Parathyroid adenoma (tissue), 2 donors: ENCODE measurements around the gene CHST14.

Experiments used
- H2AFZ ChIP-seq: fragments of 300-600 bp; sonication (generic); one replicate; pipeline ENCODE4 v1.7.0; 2017; ENCODE audit warnings: antibody characterized with exemption, mild to moderate bottlenecking
- H3K27ac ChIP-seq: fragments of 300-600 bp; sonication (generic); one replicate; pipeline ENCODE4 v1.7.0; 2017
- H3K27me3 ChIP-seq: fragments of 300-600 bp; sonication (generic); one replicate; pipeline ENCODE4 v1.7.0; 2017; ENCODE audit warnings: low read length; ENCODE audit not compliant: control insufficient read depth, insufficient read depth
- H3K36me3 ChIP-seq: fragments of 300-600 bp; sonication (generic); one replicate; pipeline ENCODE4 v1.7.0; 2017; ENCODE audit warnings: low read length; ENCODE audit not compliant: control insufficient read depth, insufficient read depth
- H3K4me1 ChIP-seq: fragments of 300-600 bp; sonication (generic); one replicate; pipeline ENCODE4 v1.7.0; 2017; ENCODE audit warnings: control low read depth
- H3K4me2 ChIP-seq: fragments of 300-600 bp; sonication (generic); one replicate; pipeline ENCODE4 v1.7.0; 2017; ENCODE audit warnings: low read length
- H3K4me3 ChIP-seq: fragments of 300-600 bp; sonication (generic); one replicate; pipeline ENCODE4 v1.7.0; 2017; ENCODE audit warnings: low read depth, low read length
- H3K79me2 ChIP-seq: fragments of 300-600 bp; sonication (generic); one replicate; pipeline ENCODE4 v1.7.0; 2017; ENCODE audit warnings: control low read depth
- H3K9ac ChIP-seq: fragments of 300-600 bp; sonication (generic); one replicate; pipeline ENCODE4 v1.7.0; 2017; ENCODE audit warnings: mild to moderate bottlenecking
- H3K9me3 ChIP-seq: fragments of 300-600 bp; sonication (generic); one replicate; pipeline ENCODE4 v1.7.0; 2017; ENCODE audit warnings: low read length; ENCODE audit not compliant: control insufficient read depth
- CTCF ChIP-seq: fragments of 300-600 bp; sonication (generic); IDR thresholded peaks from one replicate; pipeline ENCODE4 v1.7.0; 2017; ENCODE audit warnings: antibody characterized with exemption, mild to moderate bottlenecking
- donor health status: primary hyperparathyroidism.

CHST14 gene

GRCh38 chr15:40444736-40445135, 26.0 kb upstream of the CHST14 start:
- no peak overlapping the region for H3K4me3 ChIP-seq
- H3K36me3 ChIP-seq = no peaks in the 10 kb centered on the region
- H3K9me3 ChIP-seq = no peaks in the 10 kb centered on the region
- H3K4me1 ChIP-seq = peaks cover 3% of the 10 kb centered on the region
- no peaks in the 10 kb centered on the region for H3K27me3 ChIP-seq
- H2AFZ ChIP-seq = no peak overlapping the region
- no peak overlapping the region for H3K9ac ChIP-seq
- no peak for TF ChIP-seq CTCF
- H3K79me2 ChIP-seq = peaks cover 12% of the 10 kb centered on the region
- H3K27ac ChIP-seq = no peak overlapping the region
- H3K4me2 ChIP-seq = no peak overlapping the region

DNA sequence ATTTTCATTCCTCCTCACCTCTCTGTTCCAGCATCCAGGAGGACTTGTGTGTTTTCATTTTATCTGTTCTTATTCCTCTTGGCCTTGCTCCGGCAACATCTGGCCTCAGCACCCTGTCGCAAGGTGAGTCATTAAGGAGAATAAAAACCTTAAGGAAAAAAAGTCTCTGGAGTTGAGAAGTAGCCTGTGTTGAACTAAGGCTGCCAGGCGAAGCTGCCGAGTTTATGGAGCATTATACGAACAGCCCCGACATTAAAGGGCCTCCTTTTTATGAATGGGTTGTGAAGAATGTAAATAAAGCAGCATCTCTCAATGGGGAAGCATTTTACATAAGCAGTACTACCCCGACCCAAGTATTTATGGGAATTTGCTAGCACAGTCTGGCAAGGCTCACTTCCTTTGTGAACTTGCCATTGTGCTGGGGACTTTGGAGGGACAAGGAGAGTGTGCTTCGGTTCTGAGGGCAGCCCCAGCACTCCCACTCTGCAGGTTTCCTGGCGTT, 25.3 kb upstream of the CHST14 start:
- Histone ChIP-seq H3K27ac (no peak overlapping the region), H3K36me3 (no peaks in the 10 kb centered on the region), H3K79me2 (peaks cover 17% of the 10 kb centered on the region), H3K9ac (no peak overlapping the region), H3K27me3 (no peaks in the 10 kb centered on the region), H3K9me3 (no peaks in the 10 kb centered on the region), H3K4me2 (no peak overlapping the region), H3K4me3 (no peak overlapping the region), H3K4me1 (peaks cover 3% of the 10 kb centered on the region), H2AFZ (no peak overlapping the region)
- TF ChIP-seq CTCF = no peak

GRCh38 chr15:40446144-40446543, 24.6 kb upstream of the CHST14 start:
- no peak overlapping the region for H3K9ac ChIP-seq
- no peak overlapping the region for H2AFZ ChIP-seq
- peaks cover 20% of the 10 kb centered on the region for H3K79me2 ChIP-seq
- H3K9me3 ChIP-seq = no peaks in the 10 kb centered on the region
- H3K4me3 ChIP-seq = no peak overlapping the region
- no peak overlapping the region for H3K27ac ChIP-seq
- H3K4me2 ChIP-seq = no peak overlapping the region
- H3K36me3 ChIP-seq = no peaks in the 10 kb centered on the region
- no peak for TF ChIP-seq CTCF
- H3K4me1 ChIP-seq = peaks cover 3% of the 10 kb centered on the region
- no peaks in the 10 kb centered on the region for H3K27me3 ChIP-seq

DNA sequence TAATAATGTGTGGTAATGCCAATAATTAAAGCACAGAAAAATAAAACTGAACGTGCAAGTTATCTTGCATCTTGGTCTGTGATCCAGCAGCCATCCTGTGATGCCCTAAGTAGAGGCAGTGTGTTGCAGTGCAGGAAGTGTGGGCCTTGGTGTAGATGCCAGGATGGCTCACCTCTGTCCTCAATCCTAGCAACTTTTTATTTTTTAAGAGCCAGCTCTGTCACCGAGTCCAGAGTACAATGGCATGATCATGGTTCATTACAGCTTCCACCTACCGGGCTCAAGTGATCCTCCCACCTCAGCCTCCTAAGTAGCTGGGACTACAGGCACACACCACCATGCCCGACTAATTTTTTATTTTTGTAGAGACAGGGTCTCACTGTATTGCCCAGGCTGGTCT, 22.4 kb upstream of the CHST14 start:
- peaks cover 18% of the 10 kb centered on the region for H3K79me2 ChIP-seq
- H2AFZ ChIP-seq = no peak overlapping the region
- H3K9ac ChIP-seq = no peak overlapping the region
- H3K27me3 ChIP-seq = no peaks in the 10 kb centered on the region
- no peak overlapping the region for H3K4me2 ChIP-seq
- H3K27ac ChIP-seq = no peak overlapping the region
- H3K9me3 ChIP-seq = no peaks in the 10 kb centered on the region
- no peaks in the 10 kb centered on the region for H3K36me3 ChIP-seq
- no peak overlapping the region for H3K4me3 ChIP-seq
- H3K4me1 ChIP-seq = no peaks in the 10 kb centered on the region
- TF ChIP-seq CTCF = no peak

DNA sequence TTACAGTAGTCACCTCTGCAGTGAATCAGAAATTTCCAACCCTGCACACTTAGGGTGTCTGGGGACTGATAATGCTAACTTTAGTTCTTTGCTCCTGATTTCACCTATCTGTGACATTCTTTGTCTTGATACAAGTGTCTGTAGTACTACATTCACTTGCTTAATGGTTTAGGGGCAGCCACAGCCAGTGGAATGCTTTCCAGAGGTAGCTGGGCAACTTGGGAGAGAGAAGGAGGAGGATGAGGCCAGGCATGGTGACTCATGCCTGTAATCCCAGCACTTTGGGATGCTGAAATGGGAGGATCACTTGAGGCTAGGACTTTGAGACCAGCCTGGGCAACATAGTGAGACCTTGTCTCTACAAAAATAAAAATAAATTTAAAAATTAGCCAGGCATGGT, 21.5 kb upstream of the CHST14 start:
- Histone ChIP-seq H3K4me3 (no peak overlapping the region), H3K27me3 (no peaks in the 10 kb centered on the region), H3K4me1 (no peaks in the 10 kb centered on the region), H3K9me3 (no peaks in the 10 kb centered on the region), H3K79me2 (peaks cover 18% of the 10 kb centered on the region), H3K9ac (no peak overlapping the region), H3K36me3 (no peaks in the 10 kb centered on the region), H2AFZ (no peak overlapping the region), H3K4me2 (no peak overlapping the region), H3K27ac (no peak overlapping the region)
- TF ChIP-seq CTCF = no peak
